NCI-H1417 (cell line): ENCODE data around the gene PLCB2.

Experiments used
- DNase-seq, 3 experiments: peaks; one replicate each; lab custom pipeline; 2025; lab: John Stamatoyannopoulos, UW

PLCB2 gene

GRCh38 chr15:40250771-40251483, 56.8 kb downstream of the PLCB2 start:
- no peak for DNase-seq

GRCh38 chr15:40250304-40250656, 57.5 kb downstream of the PLCB2 start:
- no peak for DNase-seq

- no peak for DNase-seq
Observed at GRCh38 chr15:40249477-40250303, 58.0 kb downstream of the PLCB2 start.

GRCh38 chr15:40248006-40248783, 59.5 kb downstream of the PLCB2 start:
- DNase-seq: no peak

- DNase-seq: no peak
Observed at GRCh38 chr15:40247406-40247971, 60.2 kb downstream of the PLCB2 start.

GRCh38 chr15:40246496-40247280, 61.0 kb downstream of the PLCB2 start:
- no peak for DNase-seq

GRCh38 chr15:40245666-40246450, 61.9 kb downstream of the PLCB2 start:
- DNase-seq: no peak

- DNase-seq: peak in 2 of 3 experiments; percentile 18 to 41
Observed at GRCh38 chr15:40244961-40245523, 62.7 kb downstream of the PLCB2 start.

- no peak for DNase-seq
Observed at GRCh38 chr15:40243126-40243810, 64.5 kb downstream of the PLCB2 start.

- DNase-seq: no peak
Observed at GRCh38 chr15:40242601-40243000, 65.1 kb downstream of the PLCB2 start.

- DNase-seq: no peak
Observed at GRCh38 chr15:40242213-40242599, 65.5 kb downstream of the PLCB2 start.

- no peak for DNase-seq
Observed at GRCh38 chr15:40241269-40242212, 66.2 kb downstream of the PLCB2 start.

- DNase-seq: no peak
Observed at GRCh38 chr15:40240619-40241221, 67.0 kb downstream of the PLCB2 start.

- DNase-seq: peak in 2 of 3 experiments; percentile 34 to 35
Observed at GRCh38 chr15:40239693-40240618, 67.8 kb downstream of the PLCB2 start.

GRCh38 chr15:40239404-40239692, 68.4 kb downstream of the PLCB2 start:
- DNase-seq: peak in 1 of 3 experiments; percentile 39

GRCh38 chr15:40238532-40239403, 69.0 kb downstream of the PLCB2 start, which contains the start of gene PAK6:
Gene PAK6, plus strand, starts transcription at chr15:40239063. Its CDS starts 25,723 bp downstream, at chr15:40264786.
- DNase-seq: peak; percentile 22 to 70 (median 66)
